ENCODE results near the gene SLC7A1. TPM values are rescaled to one million over a fixed set of nuclear protein-coding genes. Genes with fewer than 3 reads are reported as not detected.

SLC7A1 gene
- total and polyA plus RNA-seq, 2 of the 8 experiments (the other 6 are each of a cell fraction or from before 2014, with no cell fraction given): 26.8 to 114 TPM

DNA sequence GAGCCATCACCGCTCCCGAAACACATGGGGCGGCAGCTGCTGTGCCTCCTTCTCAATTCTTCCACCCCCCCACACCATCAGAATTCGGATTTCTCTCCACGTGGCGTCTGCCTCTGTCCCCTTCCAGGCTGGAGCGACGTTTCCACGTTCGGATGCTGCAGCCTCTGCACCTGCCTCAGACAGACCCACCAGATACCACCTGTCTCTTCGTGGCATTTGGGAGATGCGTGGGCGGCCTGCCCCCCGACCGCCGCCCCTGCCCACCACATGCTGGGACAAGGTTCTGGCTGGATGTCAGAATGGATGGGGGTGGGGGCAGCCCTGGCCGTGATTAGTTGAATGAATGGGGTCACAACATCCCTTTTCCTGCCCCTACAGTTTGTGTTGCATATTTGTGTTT lies 90.0 kb downstream of the SLC7A1 start:
- Histone ChIP-seq H3K36me3 (ENCODE audit: control insufficient read depth in 2 of 4, insufficient read depth in 4 of 4, low read length in 3 of 4) (no peaks in the 10 kb centered on the region), H3K23ac (ENCODE audit: insufficient read length) (no peak overlapping the region), H4K91ac (replicated peaks; ENCODE audit: insufficient read length, low read length) (no peak overlapping the region), H3K23me2 (ENCODE audit: low read depth, low read length) (no peaks in the 10 kb centered on the region), H3K4me2 (ENCODE audit: insufficient read depth in 1 of 2, low read depth in 2 of 2, low read length in 2 of 2) (no peak overlapping the region), H3K9me3 (ENCODE audit: insufficient read depth in 2 of 2, low read depth in 1 of 2, low read length in 1 of 2) (no peaks in the 10 kb centered on the region), H3K18ac (ENCODE audit: extremely low read depth, low read length) (no peak overlapping the region), H3K9ac (replicated peaks in 1 of 4; ENCODE audit: extremely low read depth in 1 of 4, low read depth in 3 of 4, low read length in 3 of 4) (no peak overlapping the region), H3K14ac (ENCODE audit: insufficient read length) (no peak overlapping the region), H3K79me2 (ENCODE audit: control insufficient read depth in 1 of 2, insufficient read depth in 2 of 2, low read length in 2 of 2) (no peaks in the 10 kb centered on the region), H2BK5ac (ENCODE audit: low read depth, low read length) (no peak overlapping the region), H3K56ac (replicated peaks; ENCODE audit: insufficient read length, low read depth, low read length) (no peak overlapping the region), H2BK12ac (ENCODE audit: low read depth, low read length) (no peak overlapping the region), H3K79me1 (ENCODE audit: low read depth, low read length) (no peaks in the 10 kb centered on the region), H2BK120ac (replicated peaks; ENCODE audit: low read depth, low read length) (no peak overlapping the region), H3K4me1 (replicated peaks in 1 of 4; ENCODE audit: control insufficient read depth in 3 of 4, insufficient read depth in 4 of 4, low read length in 3 of 4) (no peaks in the 10 kb centered on the region), H3K27me3 (replicated peaks in 1 of 4; ENCODE audit: control insufficient read depth in 3 of 4, extremely low read depth in 1 of 4, insufficient read depth in 3 of 4, low read length in 3 of 4) (no peaks in the 10 kb centered on the region; a peak in 1 of 7 replicates), H2BK15ac (ENCODE audit: low read length) (no peak overlapping the region), H2AFZ (ENCODE audit: low read length) (no peak overlapping the region), H3K4ac (replicated peaks; ENCODE audit: insufficient read length, low read depth, low read length) (no peak overlapping the region), H4K20me1 (replicated peaks in 1 of 2; ENCODE audit: control insufficient read depth in 1 of 2, insufficient read depth in 2 of 2, low read length in 2 of 2) (peaks cover 0 to 3% of the 10 kb centered on the region in 2 experiments), H3K27ac (ENCODE audit: low read depth, low read length) (no peak overlapping the region), H4K8ac (ENCODE audit: extremely low read depth, insufficient read depth, low read length) (no peak overlapping the region), H3K4me3 (ENCODE audit: extremely low read depth in 1 of 4, insufficient read depth in 2 of 4, low read depth in 3 of 4, low read length in 4 of 4) (no peak overlapping the region), H4K5ac (ENCODE audit: insufficient read length, low read depth, low read length) (no peak overlapping the region), H2AK5ac (ENCODE audit: low read depth, low read length) (no peak overlapping the region), H2BK20ac (ENCODE audit: low read length) (no peak overlapping the region)
- 93% methylated on average over 17 of the region's 17 CpGs; no CpG with 5 or more reads in 1 of the 2 experiments for WGBS, 2 experiments (ENCODE audit: extremely low coverage in 1 of 2, insufficient coverage in 1 of 2, insufficient read length in 1 of 2, insufficient replicate concordance in 2 of 2, low coverage in 1 of 2, low lambda C conversion rate in 2 of 2, missing lambda C conversion rate in 1 of 2)
- no peak for DNase-seq (ENCODE audit: low read depth in 1 of 2, low spot score in 2 of 2)
- FAIRE-seq: no peak
- ChIA-PET POLR2A (ENCODE audit: partially characterized antibody) (interaction anchor here (0.8 to 4.2 kb wide), 3 partner anchors 8 to 90 kb away, joined by 3 to 23 read pairs (median 5); partner anchors contain the start of gene SLC7A1), CTCF (ENCODE audit: partially characterized antibody) (interaction anchor here (1.2 to 17.8 kb wide), 3 partner anchors 23 to 208 kb away, joined by 4 to 210 read pairs (median 15); no protein-coding TSS in a partner anchor)
- TF ChIP-seq CTBP2 (IDR thresholded peaks at IDR 0.05; ENCODE audit: borderline replicate concordance, insufficient read depth, insufficient read length, low read length) (no peak), NRF1 (IDR thresholded peaks at IDR 0.05; ENCODE audit: low read depth, low read length) (no peak), SIX5 (IDR thresholded peaks at IDR 0.05; ENCODE audit: low read depth, low read length) (no peak), EGR1 (IDR thresholded peaks at IDR 0.05; ENCODE audit: borderline replicate concordance, low read depth, low read length) (peak; percentile 5; the same call in 1 of the 2 replicates)

Measured in H1 (cell line).